ENCODE measurements around the gene TBXT. TPM values are rescaled to one million over a fixed set of nuclear protein-coding genes. Genes with fewer than 3 reads are reported as not detected.

Gene TBXT
- total RNA-seq, 4 donors from 2014 or later = 0.17 TPM; not detected in 3

- no peaks in the 10 kb centered on the region for H3K36me3 ChIP-seq
- H3K4me1 ChIP-seq = no peaks in the 10 kb centered on the region
- H3K27me3 ChIP-seq = peaks cover 0 to 4% (median 0%) of the 10 kb centered on the region in 4 donors
- DNase-seq (ENCODE audit: extremely low spot score) = no peak
- intact Hi-C loops (cut with DNase I) = no loop called here
- H3K9me3 ChIP-seq = no peaks in the 10 kb centered on the region
- no peak overlapping the region for H3K4me3 ChIP-seq
- H3K27ac ChIP-seq (replicated peaks in 1 of 4) = no peak overlapping the region
- 84% methylated on average over 17 of the region's 17 CpGs for WGBS
- no peak for TF ChIP-seq POLR2AphosphoS5 (IDR thresholded peaks at IDR 0.05)
- no peak for TF ChIP-seq CTCF (IDR thresholded peaks at IDR 0.05)
- no peak for TF ChIP-seq POLR2A (IDR thresholded peaks at IDR 0.05; ENCODE audit: low read depth)
- TF ChIP-seq EP300 (IDR thresholded peaks at IDR 0.05) = no peak
Measured at GRCh38 chr6:166204852-166205650, 37.4 kb upstream of the TBXT start.

GRCh38 chr6:166203641-166204222 is 36.1 kb upstream of the TBXT start:
- intact Hi-C loops (cut with DNase I) = no loop called here
- WGBS = 82% methylated on average over 14 of the region's 14 CpGs
- Histone ChIP-seq H3K27me3 (peaks cover 0 to 4% (median 0%) of the 10 kb centered on the region in 4 donors), H3K4me1 (no peaks in the 10 kb centered on the region), H3K36me3 (no peaks in the 10 kb centered on the region), H3K9me3 (no peaks in the 10 kb centered on the region), H3K4me3 (no peak overlapping the region), H3K27ac (replicated peaks in 1 of 4) (no peak overlapping the region)
- TF ChIP-seq CTCF (IDR thresholded peaks at IDR 0.05) (no peak), POLR2A (IDR thresholded peaks at IDR 0.05; ENCODE audit: low read depth) (no peak), POLR2AphosphoS5 (IDR thresholded peaks at IDR 0.05) (no peak), EP300 (IDR thresholded peaks at IDR 0.05) (no peak)
- DNase-seq (ENCODE audit: extremely low spot score) = no peak

- intact Hi-C loops (cut with DNase I) = no loop called here
- DNase-seq (ENCODE audit: extremely low spot score) = no peak
Measured at GRCh38 chr6:166203003-166203640, 35.5 kb upstream of the TBXT start.

GRCh38 chr6:166202321-166202733 is 34.7 kb upstream of the TBXT start:
- WGBS = 60% methylated on average over 9 of the region's 9 CpGs

More at GRCh38 chr6:166203003-166203640, 35.5 kb upstream of the TBXT start:
- Histone ChIP-seq H3K9me3 (no peaks in the 10 kb centered on the region), H3K4me1 (no peaks in the 10 kb centered on the region), H3K27me3 (peaks cover 0 to 4% (median 0%) of the 10 kb centered on the region in 4 donors), H3K36me3 (no peaks in the 10 kb centered on the region), H3K27ac (replicated peaks in 1 of 4) (no peak overlapping the region), H3K4me3 (no peak overlapping the region)
- TF ChIP-seq CTCF (IDR thresholded peaks at IDR 0.05) = no peak
- no peak for TF ChIP-seq POLR2AphosphoS5 (IDR thresholded peaks at IDR 0.05)
- no peak for TF ChIP-seq POLR2A (IDR thresholded peaks at IDR 0.05; ENCODE audit: low read depth)
- no peak for TF ChIP-seq EP300 (IDR thresholded peaks at IDR 0.05)
- 86% methylated on average over 9 of the region's 9 CpGs for WGBS

More at GRCh38 chr6:166202321-166202733, 34.7 kb upstream of the TBXT start:
- TF ChIP-seq EP300 (IDR thresholded peaks at IDR 0.05) (no peak), CTCF (IDR thresholded peaks at IDR 0.05) (no peak), POLR2A (IDR thresholded peaks at IDR 0.05; ENCODE audit: low read depth) (no peak), POLR2AphosphoS5 (IDR thresholded peaks at IDR 0.05) (no peak)
- no peak overlapping the region for H3K4me3 ChIP-seq
- H3K4me1 ChIP-seq = no peaks in the 10 kb centered on the region
- H3K9me3 ChIP-seq = no peaks in the 10 kb centered on the region
- intact Hi-C loops (cut with DNase I) = no loop called here
- H3K27me3 ChIP-seq = peaks cover 0 to 2% (median 0%) of the 10 kb centered on the region in 4 donors
- H3K27ac ChIP-seq (replicated peaks in 1 of 4) = no peak overlapping the region
- H3K36me3 ChIP-seq = no peaks in the 10 kb centered on the region
- DNase-seq (ENCODE audit: extremely low spot score) = no peak
